Nephron progenitor cell (in vitro differentiated cells): ENCODE measurements around the gene MMP25.
A peak's percentile ranks its signal among the peaks of the same experiment; 100 is the strongest.

ENCODE experiments used
- DNase-seq: peaks from one replicate; pipeline ENCODE4 v3.0.0; 2021
- H3K27ac Mint-ChIP-seq: 2 replicates; pipeline ENCODE4 v1.8.0; 2021; ENCODE audit warnings: mild to moderate bottlenecking, moderate library complexity, mixed read lengths
- H3K27me3 Mint-ChIP-seq: 2 replicates; pipeline ENCODE4 v1.8.0; 2021; ENCODE audit warnings: mild to moderate bottlenecking, low read depth, mixed read lengths; ENCODE audit not compliant: poor library complexity
- H3K36me3 Mint-ChIP-seq: 2 replicates; pipeline ENCODE4 v1.8.0; 2021; ENCODE audit warnings: low read depth, mixed read lengths
- H3K4me1 Mint-ChIP-seq: 2 replicates; pipeline ENCODE4 v1.8.0; 2021; ENCODE audit warnings: mixed read lengths
- H3K4me3 Mint-ChIP-seq: 2 replicates; pipeline ENCODE4 v1.8.0; 2021; ENCODE audit warnings: mild to moderate bottlenecking, moderate library complexity, mixed read lengths
- H3K9me3 Mint-ChIP-seq: 2 replicates; pipeline ENCODE4 v1.8.0; 2021; ENCODE audit warnings: mild to moderate bottlenecking, moderate library complexity, mixed read lengths
- TF ChIP-seq, protein P1 (sequence below): fragments of 200-600 bp; sonication (generic); IDR thresholded peaks from 2 replicates; pipeline ENCODE4 v1.5.0; 2021; ENCODE audit warnings: antibody characterized with exemption

Gene MMP25

DNA sequence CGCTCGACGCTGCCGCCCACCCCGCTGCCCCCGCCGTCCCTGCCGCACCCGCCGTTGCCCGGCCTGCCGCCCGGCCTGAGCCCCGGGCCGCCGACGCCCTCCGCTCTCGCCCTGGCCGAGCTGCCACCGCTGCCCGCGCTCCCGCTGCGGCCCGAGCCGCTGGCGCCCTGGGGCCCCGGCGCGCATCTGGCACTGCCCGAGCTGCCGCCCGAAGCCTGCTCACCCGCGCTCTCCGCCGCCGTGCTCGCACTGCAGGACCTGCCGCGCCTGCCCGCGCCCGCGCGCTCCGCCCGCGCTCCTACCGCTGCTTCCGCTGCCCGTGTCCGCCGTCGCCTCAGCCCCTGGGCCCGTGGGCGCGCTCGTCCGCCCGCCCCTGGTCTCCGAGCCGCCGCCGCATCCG is 42.0 kb upstream of the MMP25 start:
- no peak overlapping the region for H3K27ac Mint-ChIP-seq
- DNase-seq = peak; percentile 38
- no peaks in the 10 kb centered on the region for H3K9me3 Mint-ChIP-seq
- H3K27me3 Mint-ChIP-seq = peaks cover 60% of the 10 kb centered on the region
- H3K4me3 Mint-ChIP-seq = no peak overlapping the region
- TF ChIP-seq, protein P1, sequence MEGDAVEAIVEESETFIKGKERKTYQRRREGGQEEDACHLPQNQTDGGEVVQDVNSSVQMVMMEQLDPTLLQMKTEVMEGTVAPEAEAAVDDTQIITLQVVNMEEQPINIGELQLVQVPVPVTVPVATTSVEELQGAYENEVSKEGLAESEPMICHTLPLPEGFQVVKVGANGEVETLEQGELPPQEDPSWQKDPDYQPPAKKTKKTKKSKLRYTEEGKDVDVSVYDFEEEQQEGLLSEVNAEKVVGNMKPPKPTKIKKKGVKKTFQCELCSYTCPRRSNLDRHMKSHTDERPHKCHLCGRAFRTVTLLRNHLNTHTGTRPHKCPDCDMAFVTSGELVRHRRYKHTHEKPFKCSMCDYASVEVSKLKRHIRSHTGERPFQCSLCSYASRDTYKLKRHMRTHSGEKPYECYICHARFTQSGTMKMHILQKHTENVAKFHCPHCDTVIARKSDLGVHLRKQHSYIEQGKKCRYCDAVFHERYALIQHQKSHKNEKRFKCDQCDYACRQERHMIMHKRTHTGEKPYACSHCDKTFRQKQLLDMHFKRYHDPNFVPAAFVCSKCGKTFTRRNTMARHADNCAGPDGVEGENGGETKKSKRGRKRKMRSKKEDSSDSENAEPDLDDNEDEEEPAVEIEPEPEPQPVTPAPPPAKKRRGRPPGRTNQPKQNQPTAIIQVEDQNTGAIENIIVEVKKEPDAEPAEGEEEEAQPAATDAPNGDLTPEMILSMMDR = no peak
- H3K36me3 Mint-ChIP-seq = no peaks in the 10 kb centered on the region
- H3K4me1 Mint-ChIP-seq = peaks cover 30% of the 10 kb centered on the region

DNA sequence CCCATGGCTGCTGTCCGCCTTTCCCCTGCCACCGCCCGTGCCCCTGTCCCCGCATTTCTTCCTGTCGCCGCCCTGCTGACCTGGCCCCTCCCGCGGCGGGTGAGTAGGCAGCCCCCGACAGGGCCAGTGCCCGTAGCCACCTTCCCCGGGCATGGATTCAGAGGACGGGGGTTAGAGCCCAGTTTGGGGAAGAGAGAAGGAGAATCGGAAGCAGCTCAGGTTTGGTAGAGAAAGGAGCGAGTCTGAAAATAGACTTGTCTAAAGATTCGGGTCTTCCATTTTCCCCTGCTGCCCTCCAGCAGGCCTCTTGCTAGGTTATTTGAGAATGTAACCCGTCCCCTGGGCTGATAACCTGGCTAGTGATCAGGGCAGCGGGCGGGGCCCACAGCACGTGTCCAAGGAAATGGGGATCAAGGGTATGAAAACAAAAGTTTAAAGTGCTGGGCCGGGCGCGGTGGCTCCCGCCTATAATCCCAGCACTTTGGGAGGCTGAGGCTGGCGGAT is 41.5 kb upstream of the MMP25 start:
- H3K27me3 Mint-ChIP-seq = peaks cover 58% of the 10 kb centered on the region
- TF ChIP-seq, protein P1 = no peak
- H3K27ac Mint-ChIP-seq = no peak overlapping the region
- peaks cover 35% of the 10 kb centered on the region for H3K4me1 Mint-ChIP-seq
- no peaks in the 10 kb centered on the region for H3K36me3 Mint-ChIP-seq
- H3K4me3 Mint-ChIP-seq = peak overlapping the region; percentile 65
- no peaks in the 10 kb centered on the region for H3K9me3 Mint-ChIP-seq
- peak; percentile 35 for DNase-seq

DNA sequence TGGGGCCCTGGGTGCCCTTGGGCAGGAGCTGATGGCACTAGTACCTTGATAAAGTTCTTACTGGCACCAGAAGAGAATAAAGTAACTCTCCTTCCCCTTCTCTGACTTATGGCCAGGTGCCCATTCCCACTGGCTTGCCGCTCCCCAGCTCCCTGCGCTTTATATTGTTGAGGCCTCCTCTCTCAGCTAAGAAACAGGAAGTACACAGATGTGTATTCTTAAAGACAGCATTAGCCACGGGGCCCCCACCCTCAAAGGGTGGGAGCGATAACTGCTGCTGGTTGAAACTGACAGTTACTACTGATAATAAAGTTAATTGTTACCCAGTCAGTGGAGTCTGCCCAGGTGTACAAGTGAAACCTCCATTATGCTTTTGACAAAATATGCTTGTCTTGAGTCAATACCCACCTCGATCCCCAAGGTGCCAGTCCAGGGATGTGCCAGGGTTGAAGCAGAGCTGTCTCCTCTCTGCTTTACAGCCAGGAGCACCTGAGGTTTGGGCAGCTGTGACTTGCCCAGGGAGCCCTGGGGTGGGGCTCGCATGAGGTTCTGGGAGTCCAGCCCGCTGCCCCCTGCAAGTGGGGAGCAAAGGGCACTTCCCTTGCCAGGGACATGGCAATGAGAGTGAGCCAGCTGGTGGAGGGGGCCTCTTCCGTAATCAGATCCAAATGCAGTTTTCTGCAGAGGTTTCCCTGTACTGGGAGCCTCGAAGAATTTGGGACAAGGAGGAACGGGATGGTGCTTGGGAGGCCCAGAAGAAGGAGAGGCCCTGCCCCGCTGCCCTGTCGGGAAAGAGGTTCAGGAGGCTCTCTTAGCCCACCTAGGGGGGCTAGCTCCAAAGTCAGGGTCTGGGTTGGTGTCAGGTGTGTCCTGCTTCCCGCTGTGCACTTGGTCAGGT is 39.1 kb upstream of the MMP25 start:
- peak overlapping the region; percentile 49 for H3K4me3 Mint-ChIP-seq
- no peak overlapping the region for H3K27ac Mint-ChIP-seq
- TF ChIP-seq, protein P1 = no peak
- DNase-seq = no peak
- H3K36me3 Mint-ChIP-seq = no peaks in the 10 kb centered on the region
- H3K9me3 Mint-ChIP-seq = no peaks in the 10 kb centered on the region
- peaks cover 39% of the 10 kb centered on the region for H3K4me1 Mint-ChIP-seq
- H3K27me3 Mint-ChIP-seq = peaks cover 55% of the 10 kb centered on the region

DNA sequence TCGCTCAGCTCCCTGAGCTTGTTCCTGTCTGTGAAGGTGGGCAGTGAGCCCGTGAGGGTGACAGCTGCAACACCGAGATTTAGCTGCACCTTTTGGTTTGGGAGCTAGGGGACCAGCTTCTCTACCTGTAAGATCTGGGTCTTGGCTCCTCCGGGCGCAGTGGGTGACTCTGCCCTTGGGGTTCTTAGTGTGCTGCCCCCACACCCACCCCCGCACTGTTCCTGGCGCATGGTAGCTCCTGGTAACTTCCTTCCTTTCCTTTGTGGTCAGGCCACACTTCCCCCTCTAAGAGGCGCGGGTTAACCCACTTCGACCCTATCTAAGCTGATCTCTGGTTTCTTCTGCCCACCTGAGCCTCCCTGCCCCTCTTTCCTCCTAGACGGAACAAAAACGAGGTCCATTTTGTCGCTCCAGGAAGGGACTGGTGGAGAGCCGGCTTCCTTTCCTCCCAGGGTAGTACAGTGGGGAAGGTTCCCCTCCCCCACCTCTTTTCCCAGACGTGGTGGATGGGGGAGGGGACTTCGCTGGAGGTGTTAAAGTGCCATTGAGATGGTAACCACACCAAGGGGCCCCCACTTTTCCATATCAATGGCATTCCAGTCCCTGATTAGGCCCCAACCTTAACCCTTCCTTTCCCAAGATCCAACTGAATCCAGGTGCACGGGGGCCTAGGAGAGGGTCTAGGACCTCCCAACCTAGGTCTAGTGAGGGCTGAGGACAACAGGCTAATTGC is 38.2 kb upstream of the MMP25 start:
- Mint-ChIP-seq H3K4me1 (peaks cover 47% of the 10 kb centered on the region), H3K27me3 (peaks cover 60% of the 10 kb centered on the region), H3K9me3 (no peaks in the 10 kb centered on the region), H3K36me3 (no peaks in the 10 kb centered on the region), H3K27ac (no peak overlapping the region), H3K4me3 (peak overlapping the region; percentile 61)
- TF ChIP-seq, protein P1 = no peak
- no peak for DNase-seq

DNA sequence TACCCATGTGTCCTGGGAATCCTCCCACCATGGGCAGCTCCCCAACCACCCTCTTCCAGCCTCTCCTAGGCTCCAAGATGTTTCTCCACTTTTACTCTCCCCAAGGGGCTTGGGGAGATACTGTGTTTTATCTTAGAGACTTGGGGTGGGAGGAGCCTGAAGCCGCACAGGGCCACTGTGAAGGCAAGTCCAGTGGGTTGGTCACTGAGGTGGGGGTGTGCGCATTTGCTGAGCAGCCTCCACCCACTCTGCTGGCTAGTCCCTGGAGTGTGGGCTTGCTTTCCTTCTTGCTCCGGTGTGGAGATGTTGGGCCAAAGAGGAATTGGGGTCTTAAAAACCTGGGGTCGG is 37.7 kb upstream of the MMP25 start:
- no peak overlapping the region for H3K27ac Mint-ChIP-seq
- peaks cover 65% of the 10 kb centered on the region for H3K27me3 Mint-ChIP-seq
- no peaks in the 10 kb centered on the region for H3K36me3 Mint-ChIP-seq
- TF ChIP-seq, protein P1 = no peak
- no peaks in the 10 kb centered on the region for H3K9me3 Mint-ChIP-seq
- peaks cover 47% of the 10 kb centered on the region for H3K4me1 Mint-ChIP-seq
- no peak overlapping the region for H3K4me3 Mint-ChIP-seq
- no peak for DNase-seq
